Measurements from ENCODE around the gene FBXO40. TPM values are rescaled to one million over a fixed set of nuclear protein-coding genes. Genes with fewer than 3 reads are reported as not detected.
"Not testable (repeated sequence)": the region's sequence is repeated elsewhere in the genome, so short reads cannot be mapped to it uniquely, and the experiment has no call there.

FBXO40 gene
- total RNA-seq, 4 donors from 2014 or later, result not detected

GRCh38 chr3:121598564-121598963, 5.4 kb downstream of the FBXO40 start:
- Histone ChIP-seq H3K27me3 (no peaks in the 10 kb centered on the region), H3K9me3 (no peaks in the 10 kb centered on the region), H3K4me1 (peaks cover 0 to 9% (median 0%) of the 10 kb centered on the region in 3 donors), H3K27ac (no peak overlapping the region), H3K4me3 (no peak overlapping the region), H3K36me3 (no peaks in the 10 kb centered on the region)
- TF ChIP-seq CTCF (IDR thresholded peaks at IDR 0.05) (no peak), POLR2A (IDR thresholded peaks at IDR 0.05) (no peak)
- intact Hi-C loops (cut with DNase I), result no loop called here
- DNase-seq, result no peak
- WGBS, 2 donors, result 83 to 98% methylated on average over 2 of the region's 2 CpGs

- H3K27ac ChIP-seq; H3K4me3 ChIP-seq; H3K4me1 ChIP-seq; H3K9me3 ChIP-seq; H3K27me3 ChIP-seq; intact Hi-C loops (cut with DNase I); H3K36me3 ChIP-seq; DNase-seq: not testable (repeated sequence)
- WGBS, 2 donors, result 86% methylated on average over 2 of the region's 2 CpGs
Observed at GRCh38 chr3:121599900-121600299, 6.7 kb downstream of the FBXO40 start.

- no peak overlapping the region for H3K4me3 ChIP-seq
- no peak for TF ChIP-seq CTCF (IDR thresholded peaks at IDR 0.05)
- no peak for TF ChIP-seq POLR2A (IDR thresholded peaks at IDR 0.05)
- no peaks in the 10 kb centered on the region for H3K36me3 ChIP-seq
- intact Hi-C loops (cut with DNase I), result no loop called here
- WGBS, 2 donors, result 38 to 39% methylated on average over 4 of the region's 4 CpGs
- H3K9me3 ChIP-seq, result no peaks in the 10 kb centered on the region
- H3K4me1 ChIP-seq, result peaks cover 0 to 9% (median 0%) of the 10 kb centered on the region in 3 donors
- DNase-seq, result no peak
- H3K27ac ChIP-seq, result no peak overlapping the region
- no peaks in the 10 kb centered on the region for H3K27me3 ChIP-seq
Observed at GRCh38 chr3:121601212-121601812, 8.1 kb downstream of the FBXO40 start.

- WGBS, 2 donors, result 89% methylated on average over 2 of the region's 2 CpGs
- DNase-seq, result no peak
- H3K36me3 ChIP-seq, result no peaks in the 10 kb centered on the region
- H3K27me3 ChIP-seq, result no peaks in the 10 kb centered on the region
- H3K27ac ChIP-seq, result no peak overlapping the region
- no peak overlapping the region for H3K4me3 ChIP-seq
- TF ChIP-seq POLR2A (IDR thresholded peaks at IDR 0.05), result no peak
- no peak for TF ChIP-seq CTCF (IDR thresholded peaks at IDR 0.05)
- peaks cover 0 to 9% (median 0%) of the 10 kb centered on the region in 3 donors for H3K4me1 ChIP-seq
- no peaks in the 10 kb centered on the region for H3K9me3 ChIP-seq
- intact Hi-C loops (cut with DNase I), result no loop called here
Observed at GRCh38 chr3:121604759-121605158, 11.6 kb downstream of the FBXO40 start.

- H3K27me3 ChIP-seq, result no peaks in the 10 kb centered on the region
- TF ChIP-seq CTCF (IDR thresholded peaks at IDR 0.05) (no peak), POLR2A (IDR thresholded peaks at IDR 0.05) (no peak)
- no peak overlapping the region for H3K4me3 ChIP-seq
- peaks cover 0 to 7% (median 0%) of the 10 kb centered on the region in 3 donors for H3K4me1 ChIP-seq
- no peak overlapping the region for H3K27ac ChIP-seq
- WGBS, 2 donors, result 84 to 88% methylated on average over 4 of the region's 4 CpGs
- no peaks in the 10 kb centered on the region for H3K36me3 ChIP-seq
- intact Hi-C loops (cut with DNase I), result no loop called here
- DNase-seq, result no peak
- no peaks in the 10 kb centered on the region for H3K9me3 ChIP-seq
Observed at GRCh38 chr3:121606106-121606505, 12.9 kb downstream of the FBXO40 start.

- DNase-seq, result no peak
- Histone ChIP-seq H3K36me3 (no peaks in the 10 kb centered on the region), H3K9me3 (no peaks in the 10 kb centered on the region), H3K27me3 (no peaks in the 10 kb centered on the region), H3K27ac (no peak overlapping the region), H3K4me3 (no peak overlapping the region), H3K4me1 (no peaks in the 10 kb centered on the region)
- TF ChIP-seq CTCF (IDR thresholded peaks at IDR 0.05) (no peak), POLR2A (IDR thresholded peaks at IDR 0.05) (no peak)
- intact Hi-C loops (cut with DNase I), result no loop called here
- WGBS, 2 donors, result 97 to 100% methylated on average over 2 of the region's 2 CpGs
Observed at GRCh38 chr3:121619691-121620090, 26.5 kb downstream of the FBXO40 start.
